Neural progenitor cell (in vitro differentiated cells): ENCODE measurements around the gene ITPK1. TPM values are rescaled to one million over a fixed set of nuclear protein-coding genes. Genes with fewer than 3 reads are reported as not detected.

Experiments used
- DNase-seq: peaks from one replicate; pipeline ENCODE4 v3.0.0-alpha.2; 2016; ENCODE audit warnings: low spot score
- H2AFZ ChIP-seq: fragments of 200-600 bp; sonication (generic); replicated peaks from 2 replicates; pipeline ENCODE4 v1.6.1; 2016; ENCODE audit warnings: antibody characterized with exemption
- H3F3A ChIP-seq: fragments of 200-600 bp; sonication (generic); 2 replicates; pipeline ENCODE4 v1.6.1; 2016; ENCODE audit warnings: antibody characterized with exemption, low read depth
- H3K27ac ChIP-seq: fragments of 200-600 bp; sonication (generic); 2 replicates; pipeline ENCODE4 v1.5.1; 2016; ENCODE audit warnings: mild to moderate bottlenecking
- H3K27me3 ChIP-seq: fragments of 200-600 bp; sonication (generic); 2 replicates; pipeline ENCODE4 v1.6.1; 2016; ENCODE audit warnings: mild to moderate bottlenecking, moderate library complexity
- H3K36me3 ChIP-seq: fragments of 200-600 bp; sonication (generic); 2 replicates; pipeline ENCODE4 v1.5.1; 2016
- H3K4me1 ChIP-seq: fragments of 200-600 bp; sonication (generic); 2 replicates; pipeline ENCODE4 v1.6.1; 2016; ENCODE audit warnings: mixed run types
- H3K4me2 ChIP-seq: fragments of 200-600 bp; sonication (generic); 2 replicates; pipeline ENCODE4 v1.6.1; 2016
- H3K4me3 ChIP-seq: fragments of 200-600 bp; sonication (generic); 2 replicates; pipeline ENCODE4 v1.5.1; 2016
- H3K79me2 ChIP-seq: fragments of 200-600 bp; sonication (generic); 2 replicates; pipeline ENCODE4 v1.6.1; 2016; ENCODE audit warnings: low read depth
- H3K9ac ChIP-seq: fragments of 200-600 bp; sonication (generic); 2 replicates; pipeline ENCODE4 v1.6.1; 2016
- H3K9me3 ChIP-seq: fragments of 200-600 bp; sonication (generic); 2 replicates; pipeline ENCODE4 v1.5.1; 2016; ENCODE audit warnings: low read depth
- H4K20me1 ChIP-seq: fragments of 200-600 bp; sonication (generic); 2 replicates; pipeline ENCODE4 v1.6.1; 2016; ENCODE audit warnings: low read depth
- H3K27ac Mint-ChIP-seq: 3 replicates; pipeline ENCODE4 v1.8.0; 2021; ENCODE audit warnings: mixed read lengths
- H3K27me3 Mint-ChIP-seq: 2 replicates; pipeline ENCODE4 v1.8.0; 2022; ENCODE audit warnings: low read depth, mild to moderate bottlenecking, inconsistent platforms, moderate library complexity, mixed read lengths; ENCODE audit not compliant: insufficient read depth
- H3K36me3 Mint-ChIP-seq: 3 replicates; pipeline ENCODE4 v1.8.0; 2021; ENCODE audit warnings: mixed read lengths
- H3K4me1 Mint-ChIP-seq: 3 replicates; pipeline ENCODE4 v1.8.0; 2021; ENCODE audit warnings: mixed read lengths
- H3K4me3 Mint-ChIP-seq: 3 replicates; pipeline ENCODE4 v1.8.0; 2021; ENCODE audit warnings: mild to moderate bottlenecking, moderate library complexity, mixed read lengths
- H3K9me3 Mint-ChIP-seq: 3 replicates; pipeline ENCODE4 v1.8.0; 2020; ENCODE audit warnings: mixed read lengths
- EZH2 ChIP-seq: fragments of 200-600 bp; sonication (generic); IDR thresholded peaks from 2 replicates; pipeline ENCODE4 v1.6.1; 2017; ENCODE audit warnings: antibody characterized with exemption, mild to moderate bottlenecking, moderate library complexity
- EZH2phosphoT487 ChIP-seq: fragments of 200-600 bp; sonication (generic); IDR thresholded peaks from 2 replicates; pipeline ENCODE4 v1.6.1; 2017; ENCODE audit warnings: antibody characterized with exemption
- total RNA-seq: library from RNA; depleted of rRNA; stranded (reverse); fragments of >200 nt; gene quantifications from 2 replicates; pipeline ENCODE4 v1.2.3, GENCODE V29; 2015; ENCODE audit warnings: low replicate concordance
- TF ChIP-seq, protein P1 (sequence below): fragments of 200-600 bp; sonication (generic); IDR thresholded peaks from 2 replicates; pipeline ENCODE4 v1.5.1; 2017; ENCODE audit warnings: antibody characterized with exemption, mild to moderate bottlenecking

The ITPK1 gene
- total RNA-seq, 1 donor from 2014 or later = 25.8 TPM

- Histone ChIP-seq H3K4me2 (no peak overlapping the region), H3K27ac (no peak overlapping the region), H3K36me3 (no peaks in the 10 kb centered on the region), H3F3A (peaks cover 18% of the 10 kb centered on the region), H3K4me3 (no peak overlapping the region), H3K4me1 (peaks cover 28% of the 10 kb centered on the region), H3K9me3 (no peaks in the 10 kb centered on the region), H3K9ac (no peak overlapping the region), H4K20me1 (peaks cover 58% of the 10 kb centered on the region), H3K27me3 (peaks cover 14% of the 10 kb centered on the region), H2AFZ (no peak overlapping the region), H3K79me2 (peaks cover 91% of the 10 kb centered on the region)
- DNase-seq = no peak
- Mint-ChIP-seq H3K27me3 (peaks cover 6% of the 10 kb centered on the region), H3K27ac (no peak overlapping the region), H3K36me3 (no peaks in the 10 kb centered on the region), H3K4me1 (peaks cover 34% of the 10 kb centered on the region), H3K9me3 (no peaks in the 10 kb centered on the region), H3K4me3 (no peak overlapping the region)
- TF ChIP-seq EZH2 = no peak
Measured at GRCh38 chr14:93109572-93110481, 5.9 kb downstream of the ITPK1 start.

DNA sequence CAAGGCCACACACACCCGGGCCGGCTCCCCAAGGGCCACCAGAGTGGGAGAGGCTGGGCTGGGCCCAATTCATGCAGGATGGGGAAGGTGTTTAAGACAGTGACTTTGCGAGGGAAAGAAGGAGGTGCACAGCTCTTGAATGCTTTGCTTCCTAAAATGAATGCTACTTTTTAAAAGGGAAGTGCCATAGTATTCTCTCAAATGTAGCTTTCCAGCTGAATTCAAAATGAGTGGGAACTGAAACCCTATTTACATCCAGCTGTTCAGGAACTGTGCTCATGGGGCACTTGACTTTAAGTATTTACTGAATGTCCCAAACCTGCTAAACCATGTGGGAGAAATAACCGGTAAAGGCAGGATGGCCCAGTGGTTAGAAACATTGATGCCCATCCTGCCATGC, 7.6 kb downstream of the ITPK1 start:
- TF ChIP-seq, protein P1, sequence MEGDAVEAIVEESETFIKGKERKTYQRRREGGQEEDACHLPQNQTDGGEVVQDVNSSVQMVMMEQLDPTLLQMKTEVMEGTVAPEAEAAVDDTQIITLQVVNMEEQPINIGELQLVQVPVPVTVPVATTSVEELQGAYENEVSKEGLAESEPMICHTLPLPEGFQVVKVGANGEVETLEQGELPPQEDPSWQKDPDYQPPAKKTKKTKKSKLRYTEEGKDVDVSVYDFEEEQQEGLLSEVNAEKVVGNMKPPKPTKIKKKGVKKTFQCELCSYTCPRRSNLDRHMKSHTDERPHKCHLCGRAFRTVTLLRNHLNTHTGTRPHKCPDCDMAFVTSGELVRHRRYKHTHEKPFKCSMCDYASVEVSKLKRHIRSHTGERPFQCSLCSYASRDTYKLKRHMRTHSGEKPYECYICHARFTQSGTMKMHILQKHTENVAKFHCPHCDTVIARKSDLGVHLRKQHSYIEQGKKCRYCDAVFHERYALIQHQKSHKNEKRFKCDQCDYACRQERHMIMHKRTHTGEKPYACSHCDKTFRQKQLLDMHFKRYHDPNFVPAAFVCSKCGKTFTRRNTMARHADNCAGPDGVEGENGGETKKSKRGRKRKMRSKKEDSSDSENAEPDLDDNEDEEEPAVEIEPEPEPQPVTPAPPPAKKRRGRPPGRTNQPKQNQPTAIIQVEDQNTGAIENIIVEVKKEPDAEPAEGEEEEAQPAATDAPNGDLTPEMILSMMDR = no peak
- TF ChIP-seq EZH2phosphoT487 (no peak), EZH2 (no peak)
- H3K4me3 ChIP-seq = no peak overlapping the region
- H3F3A ChIP-seq = peaks cover 3% of the 10 kb centered on the region
- peaks cover 15% of the 10 kb centered on the region for H3K4me1 ChIP-seq
- Mint-ChIP-seq H3K4me1 (peaks cover 20% of the 10 kb centered on the region), H3K9me3 (no peaks in the 10 kb centered on the region), H3K4me3 (no peak overlapping the region), H3K27ac (no peak overlapping the region), H3K36me3 (no peaks in the 10 kb centered on the region), H3K27me3 (peaks cover 2% of the 10 kb centered on the region)
- H3K9ac ChIP-seq = no peak overlapping the region
- peaks cover 43% of the 10 kb centered on the region for H4K20me1 ChIP-seq
- H3K4me2 ChIP-seq = no peak overlapping the region
- H3K27ac ChIP-seq = no peak overlapping the region
- no peaks in the 10 kb centered on the region for H3K27me3 ChIP-seq
- DNase-seq = no peak
- peaks cover 94% of the 10 kb centered on the region for H3K79me2 ChIP-seq
- H2AFZ ChIP-seq = no peak overlapping the region
- H3K36me3 ChIP-seq = no peaks in the 10 kb centered on the region
- no peaks in the 10 kb centered on the region for H3K9me3 ChIP-seq

DNA sequence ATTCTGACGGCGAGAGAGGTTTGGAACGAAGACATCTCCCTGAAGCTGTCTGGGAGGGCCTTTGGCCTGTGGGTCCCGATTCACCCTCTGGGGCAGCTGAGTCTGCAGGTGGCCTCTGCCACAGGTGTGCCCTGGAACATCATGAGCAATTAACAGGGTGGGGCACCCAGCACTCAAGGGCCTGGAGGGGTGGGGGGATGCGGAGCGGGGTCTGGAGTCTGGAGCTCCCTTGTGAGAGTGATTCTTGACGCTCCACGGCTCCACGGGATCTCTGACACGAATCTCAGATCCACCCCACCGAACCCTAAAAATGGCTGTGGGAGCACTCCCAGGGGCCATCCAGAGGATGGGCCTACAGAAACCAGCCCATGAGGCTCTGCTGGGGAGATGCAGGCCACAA, 8.3 kb downstream of the ITPK1 start:
- H3K4me1 Mint-ChIP-seq = peaks cover 14% of the 10 kb centered on the region
- Histone ChIP-seq H2AFZ (no peak overlapping the region), H4K20me1 (peaks cover 39% of the 10 kb centered on the region), H3K27ac (no peak overlapping the region), H3K4me3 (no peak overlapping the region), H3K79me2 (peaks cover 90% of the 10 kb centered on the region), H3F3A (no peaks in the 10 kb centered on the region), H3K27me3 (no peaks in the 10 kb centered on the region), H3K4me1 (peaks cover 12% of the 10 kb centered on the region), H3K9ac (no peak overlapping the region), H3K9me3 (no peaks in the 10 kb centered on the region), H3K4me2 (no peak overlapping the region), H3K36me3 (no peaks in the 10 kb centered on the region)
- H3K4me3 Mint-ChIP-seq = no peak overlapping the region
- no peaks in the 10 kb centered on the region for H3K9me3 Mint-ChIP-seq
- DNase-seq = no peak
- H3K36me3 Mint-ChIP-seq = no peaks in the 10 kb centered on the region
- peaks cover 2% of the 10 kb centered on the region for H3K27me3 Mint-ChIP-seq
- H3K27ac Mint-ChIP-seq = no peak overlapping the region
- TF ChIP-seq EZH2 (no peak), EZH2phosphoT487 (no peak)
- TF ChIP-seq, protein P1 = no peak
